Measurements from ENCODE around the gene A2ML1.
"Not testable (repeated sequence)": the region's sequence is repeated elsewhere in the genome, so short reads cannot be mapped to it uniquely, and the experiment has no call there.

Gene A2ML1

GRCh38 chr12:8913702-8914032 is 91.2 kb downstream of the A2ML1 start:
- no peak for DNase-seq
- Histone ChIP-seq H3K27ac (ENCODE audit: insufficient read depth, low read length, poor library complexity, severe bottlenecking) (peak overlapping the region; percentile 90), H3K4me1 (ENCODE audit: control insufficient read depth, insufficient read depth, low read length, poor library complexity, severe bottlenecking) (peaks cover 16% of the 10 kb centered on the region), H3K36me3 (ENCODE audit: control insufficient read depth, insufficient read depth, low read length) (no peaks in the 10 kb centered on the region), H3K9me3 (ENCODE audit: control insufficient read depth, low read length) (no peaks in the 10 kb centered on the region), H3K4me3 (ENCODE audit: insufficient read depth, low read depth, low read length, poor library complexity, severe bottlenecking) (peak overlapping the region; percentile 65), H3K27me3 (replicated peaks; ENCODE audit: control insufficient read depth, insufficient read depth, low read length, poor library complexity, severe bottlenecking) (no peaks in the 10 kb centered on the region)

- H3K9me3 ChIP-seq (ENCODE audit: control insufficient read depth, low read length); H3K36me3 ChIP-seq (ENCODE audit: control insufficient read depth, insufficient read depth, low read length); H3K27me3 ChIP-seq (replicated peaks; ENCODE audit: control insufficient read depth, insufficient read depth, low read length, poor library complexity, severe bottlenecking): not testable (repeated sequence)
- peak; percentile 74 to 80 (median 79) for DNase-seq
- peak within 1 kb of the TSS; percentile 90 for H3K27ac ChIP-seq (ENCODE audit: insufficient read depth, low read length, poor library complexity, severe bottlenecking)
- H3K4me1 ChIP-seq (ENCODE audit: control insufficient read depth, insufficient read depth, low read length, poor library complexity, severe bottlenecking) = peaks cover 16% of the 10 kb centered on the region
- peak within 1 kb of the TSS; percentile 68 for H3K4me3 ChIP-seq (ENCODE audit: insufficient read depth, low read depth, low read length, poor library complexity, severe bottlenecking)
Measured at GRCh38 chr12:8914033-8914715, 91.8 kb downstream of the A2ML1 start, which contains the start of gene PHC1. Gene PHC1, plus strand, starts transcription at chr12:8914509. Its CDS starts 3,169 bp downstream, at chr12:8917678.

GRCh38 chr12:8914716-8915526 is 92.5 kb downstream of the A2ML1 start:
- H3K4me3 ChIP-seq (ENCODE audit: insufficient read depth, low read depth, low read length, poor library complexity, severe bottlenecking) = peak overlapping the region; percentile 68
- peaks cover 6% of the 10 kb centered on the region for H3K36me3 ChIP-seq (ENCODE audit: control insufficient read depth, insufficient read depth, low read length)
- H3K27me3 ChIP-seq (replicated peaks; ENCODE audit: control insufficient read depth, insufficient read depth, low read length, poor library complexity, severe bottlenecking) = no peaks in the 10 kb centered on the region
- H3K27ac ChIP-seq (ENCODE audit: insufficient read depth, low read length, poor library complexity, severe bottlenecking) = peak overlapping the region; percentile 52
- peaks cover 16% of the 10 kb centered on the region for H3K4me1 ChIP-seq (ENCODE audit: control insufficient read depth, insufficient read depth, low read length, poor library complexity, severe bottlenecking)
- no peaks in the 10 kb centered on the region for H3K9me3 ChIP-seq (ENCODE audit: control insufficient read depth, low read length)
- DNase-seq = peak; percentile 43 to 56 (median 55)

GRCh38 chr12:8916154-8916553 is 93.7 kb downstream of the A2ML1 start:
- H3K4me3 ChIP-seq (ENCODE audit: insufficient read depth, low read depth, low read length, poor library complexity, severe bottlenecking) = no peak overlapping the region
- no peaks in the 10 kb centered on the region for H3K9me3 ChIP-seq (ENCODE audit: control insufficient read depth, low read length)
- no peaks in the 10 kb centered on the region for H3K27me3 ChIP-seq (replicated peaks; ENCODE audit: control insufficient read depth, insufficient read depth, low read length, poor library complexity, severe bottlenecking)
- peaks cover 16% of the 10 kb centered on the region for H3K4me1 ChIP-seq (ENCODE audit: control insufficient read depth, insufficient read depth, low read length, poor library complexity, severe bottlenecking)
- no peak for DNase-seq
- H3K36me3 ChIP-seq (ENCODE audit: control insufficient read depth, insufficient read depth, low read length) = peaks cover 16% of the 10 kb centered on the region
- H3K27ac ChIP-seq (ENCODE audit: insufficient read depth, low read length, poor library complexity, severe bottlenecking) = no peak overlapping the region

- H3K27ac ChIP-seq (ENCODE audit: insufficient read depth, low read length, poor library complexity, severe bottlenecking) = no peak overlapping the region
- H3K4me3 ChIP-seq (ENCODE audit: insufficient read depth, low read depth, low read length, poor library complexity, severe bottlenecking) = no peak overlapping the region
- H3K36me3 ChIP-seq (ENCODE audit: control insufficient read depth, insufficient read depth, low read length) = peaks cover 21% of the 10 kb centered on the region
- H3K4me1 ChIP-seq (ENCODE audit: control insufficient read depth, insufficient read depth, low read length, poor library complexity, severe bottlenecking) = peaks cover 16% of the 10 kb centered on the region
- H3K9me3 ChIP-seq (ENCODE audit: control insufficient read depth, low read length) = no peaks in the 10 kb centered on the region
- no peaks in the 10 kb centered on the region for H3K27me3 ChIP-seq (replicated peaks; ENCODE audit: control insufficient read depth, insufficient read depth, low read length, poor library complexity, severe bottlenecking)
- no peak for DNase-seq
Measured at GRCh38 chr12:8917031-8917430, 94.6 kb downstream of the A2ML1 start.

- H3K4me3 ChIP-seq (ENCODE audit: insufficient read depth, low read depth, low read length, poor library complexity, severe bottlenecking) = no peak overlapping the region
- H3K9me3 ChIP-seq (ENCODE audit: control insufficient read depth, low read length) = no peaks in the 10 kb centered on the region
- H3K4me1 ChIP-seq (ENCODE audit: control insufficient read depth, insufficient read depth, low read length, poor library complexity, severe bottlenecking) = peaks cover 16% of the 10 kb centered on the region
- peaks cover 25% of the 10 kb centered on the region for H3K36me3 ChIP-seq (ENCODE audit: control insufficient read depth, insufficient read depth, low read length)
- H3K27me3 ChIP-seq (replicated peaks; ENCODE audit: control insufficient read depth, insufficient read depth, low read length, poor library complexity, severe bottlenecking) = no peaks in the 10 kb centered on the region
- H3K27ac ChIP-seq (ENCODE audit: insufficient read depth, low read length, poor library complexity, severe bottlenecking) = no peak overlapping the region
- no peak for DNase-seq
Measured at GRCh38 chr12:8917751-8918150, 95.3 kb downstream of the A2ML1 start.

GRCh38 chr12:8919643-8920042 is 97.2 kb downstream of the A2ML1 start:
- H3K36me3 ChIP-seq (ENCODE audit: control insufficient read depth, insufficient read depth, low read length) = peaks cover 31% of the 10 kb centered on the region
- not testable (repeated sequence) for H3K27ac ChIP-seq (ENCODE audit: insufficient read depth, low read length, poor library complexity, severe bottlenecking); DNase-seq; H3K4me3 ChIP-seq (ENCODE audit: insufficient read depth, low read depth, low read length, poor library complexity, severe bottlenecking); H3K27me3 ChIP-seq (replicated peaks; ENCODE audit: control insufficient read depth, insufficient read depth, low read length, poor library complexity, severe bottlenecking); H3K9me3 ChIP-seq (ENCODE audit: control insufficient read depth, low read length)
- H3K4me1 ChIP-seq (ENCODE audit: control insufficient read depth, insufficient read depth, low read length, poor library complexity, severe bottlenecking) = peaks cover 10% of the 10 kb centered on the region

- no peak overlapping the region for H3K27ac ChIP-seq (ENCODE audit: insufficient read depth, low read length, poor library complexity, severe bottlenecking)
- H3K4me1 ChIP-seq (ENCODE audit: control insufficient read depth, insufficient read depth, low read length, poor library complexity, severe bottlenecking) = no peaks in the 10 kb centered on the region
- H3K27me3 ChIP-seq (replicated peaks; ENCODE audit: control insufficient read depth, insufficient read depth, low read length, poor library complexity, severe bottlenecking) = no peaks in the 10 kb centered on the region
- H3K4me3 ChIP-seq (ENCODE audit: insufficient read depth, low read depth, low read length, poor library complexity, severe bottlenecking) = no peak overlapping the region
- no peaks in the 10 kb centered on the region for H3K9me3 ChIP-seq (ENCODE audit: control insufficient read depth, low read length)
- no peak for DNase-seq
- peaks cover 31% of the 10 kb centered on the region for H3K36me3 ChIP-seq (ENCODE audit: control insufficient read depth, insufficient read depth, low read length)
Measured at GRCh38 chr12:8922544-8922943, 100.1 kb downstream of the A2ML1 start.

Data from effector memory CD4-positive, alpha-beta T cell (primary cell).